Immature natural killer cell (primary cell): ENCODE data around the gene ARSB. TPM values are rescaled to one million over a fixed set of nuclear protein-coding genes. Genes with fewer than 3 reads are reported as not detected.
"Not testable (repeated sequence)": the region's sequence is repeated elsewhere in the genome, so short reads cannot be mapped to it uniquely, and the experiment has no call there.

Experiments
- DNase-seq, 3 donors: peaks; one replicate each; pipeline ENCODE4 v3.0.0; 2022; ENCODE audit warnings: mixed read lengths in 1 of 3
- H3K27ac Mint-ChIP-seq, 6 donors: one replicate each; pipeline ENCODE4 v1.8.0; 2020; ENCODE audit warnings: mixed read lengths in 6 of 6, mild to moderate bottlenecking in 5 of 6, inconsistent platforms in 4 of 6, moderate library complexity in 3 of 6
- H3K27me3 Mint-ChIP-seq, 3 donors: one replicate each; pipeline ENCODE4 v1.8.0; 2020 to 2021; ENCODE audit warnings: low read depth in 3 of 3, mild to moderate bottlenecking in 3 of 3, mixed read lengths in 3 of 3, moderate library complexity in 3 of 3, inconsistent platforms in 1 of 3
- H3K36me3 Mint-ChIP-seq, 3 donors: one replicate each; pipeline ENCODE4 v1.8.0; 2020; ENCODE audit warnings: mixed read lengths in 3 of 3, inconsistent platforms in 2 of 3, mild to moderate bottlenecking in 2 of 3
- H3K4me1 Mint-ChIP-seq, 2 donors: one replicate each; pipeline ENCODE4 v1.8.0; 2020; ENCODE audit warnings: inconsistent platforms in 2 of 2, mild to moderate bottlenecking in 2 of 2, mixed read lengths in 2 of 2, moderate library complexity in 1 of 2
- H3K4me3 Mint-ChIP-seq, 5 donors: one replicate each; pipeline ENCODE4 v1.8.0; 2020; ENCODE audit warnings: mild to moderate bottlenecking in 5 of 5, mixed read lengths in 5 of 5, inconsistent platforms in 3 of 5, moderate library complexity in 3 of 5
- H3K9me3 Mint-ChIP-seq, 6 donors: one replicate each; pipeline ENCODE4 v1.8.0; 2020; ENCODE audit warnings: mild to moderate bottlenecking in 6 of 6, mixed read lengths in 6 of 6, inconsistent platforms in 4 of 6, moderate library complexity in 3 of 6
- polyA plus RNA-seq, 3 donors: library from polyadenylated mRNA; unstranded; fragments of 300-500 nt; fragmentation: Illumina TruSeq; gene quantifications; one replicate each; pipeline ENCODE4 v1.2.3, GENCODE V29; 2021

ARSB gene
- polyA plus RNA-seq, 3 donors from 2014 or later: 5.3 to 11.9 (median 6.2) TPM

GRCh38 chr5:78771260-78772205, 213.6 kb downstream of the ARSB start:
- H3K9me3 Mint-ChIP-seq: peaks cover 0 to 2% (median 0%) of the 10 kb centered on the region in 6 donors
- peaks cover 4 to 8% of the 10 kb centered on the region in 2 donors for H3K4me1 Mint-ChIP-seq
- H3K27me3 Mint-ChIP-seq: peaks cover 0 to 3% (median 2%) of the 10 kb centered on the region in 3 donors
- peak overlapping the region in 2 of 6 donors; percentile 0 to 5 for H3K27ac Mint-ChIP-seq
- H3K4me3 Mint-ChIP-seq: no peak overlapping the region
- no peak for DNase-seq
- peaks cover 4 to 17% (median 4%) of the 10 kb centered on the region in 3 donors for H3K36me3 Mint-ChIP-seq

- H3K27ac Mint-ChIP-seq: no peak overlapping the region
- peaks cover 4 to 15% (median 4%) of the 10 kb centered on the region in 3 donors for H3K36me3 Mint-ChIP-seq
- peaks cover 2 to 5% (median 3%) of the 10 kb centered on the region in 3 donors for H3K27me3 Mint-ChIP-seq
- H3K4me3 Mint-ChIP-seq: no peak overlapping the region
- peaks cover 4 to 8% of the 10 kb centered on the region in 2 donors for H3K4me1 Mint-ChIP-seq
- DNase-seq: no peak
- H3K9me3 Mint-ChIP-seq: peaks cover 0 to 3% (median 0%) of the 10 kb centered on the region in 6 donors
Observed at GRCh38 chr5:78768781-78769380, 216.2 kb downstream of the ARSB start.

- peaks cover 2 to 5% (median 4%) of the 10 kb centered on the region in 3 donors for H3K27me3 Mint-ChIP-seq
- no peak for DNase-seq
- peaks cover 0 to 13% (median 4%) of the 10 kb centered on the region in 3 donors for H3K36me3 Mint-ChIP-seq
- peaks cover 0 to under 1% of the 10 kb centered on the region in 2 donors for H3K4me1 Mint-ChIP-seq
- H3K4me3 Mint-ChIP-seq: no peak overlapping the region
- H3K27ac Mint-ChIP-seq: no peak overlapping the region
- H3K9me3 Mint-ChIP-seq: peaks cover 0 to 2% (median 0%) of the 10 kb centered on the region in 6 donors
Observed at GRCh38 chr5:78766412-78766762, 218.7 kb downstream of the ARSB start.

GRCh38 chr5:78765756-78766411, 219.2 kb downstream of the ARSB start:
- H3K4me1 Mint-ChIP-seq: no peaks in the 10 kb centered on the region
- no peak overlapping the region for H3K4me3 Mint-ChIP-seq
- H3K27me3 Mint-ChIP-seq: peaks cover 2 to 5% (median 4%) of the 10 kb centered on the region in 3 donors
- peaks cover 0 to 13% (median 4%) of the 10 kb centered on the region in 3 donors for H3K36me3 Mint-ChIP-seq
- H3K9me3 Mint-ChIP-seq: peaks cover 0 to 2% (median 0%) of the 10 kb centered on the region in 6 donors
- no peak overlapping the region for H3K27ac Mint-ChIP-seq
- DNase-seq: no peak

- DNase-seq: no peak
- H3K36me3 Mint-ChIP-seq: peaks cover 0 to 13% (median 4%) of the 10 kb centered on the region in 3 donors
- no peak overlapping the region for H3K4me3 Mint-ChIP-seq
- no peaks in the 10 kb centered on the region for H3K4me1 Mint-ChIP-seq
- no peak overlapping the region for H3K27ac Mint-ChIP-seq
- H3K27me3 Mint-ChIP-seq: peaks cover 2 to 5% (median 4%) of the 10 kb centered on the region in 3 donors
- H3K9me3 Mint-ChIP-seq: peaks cover 0 to 2% (median 0%) of the 10 kb centered on the region in 6 donors
Observed at GRCh38 chr5:78765116-78765515, 220.0 kb downstream of the ARSB start.

- Mint-ChIP-seq H3K9me3 (peaks cover 0 to 2% (median 0%) of the 10 kb centered on the region in 6 donors), H3K27me3 (peaks cover 2 to 6% (median 4%) of the 10 kb centered on the region in 3 donors), H3K36me3 (peaks cover 0 to 9% (median 4%) of the 10 kb centered on the region in 3 donors), H3K4me1 (no peaks in the 10 kb centered on the region), H3K27ac (no peak overlapping the region), H3K4me3 (no peak overlapping the region)
- DNase-seq: no peak
Observed at GRCh38 chr5:78763659-78764189, 221.4 kb downstream of the ARSB start.

- H3K9me3 Mint-ChIP-seq, H3K4me3 Mint-ChIP-seq, H3K36me3 Mint-ChIP-seq, H3K4me1 Mint-ChIP-seq, H3K27me3 Mint-ChIP-seq, DNase-seq, H3K27ac Mint-ChIP-seq: not testable (repeated sequence)
Observed at GRCh38 chr5:78762743-78763142, 222.4 kb downstream of the ARSB start.

GRCh38 chr5:78761840-78762239, 223.3 kb downstream of the ARSB start:
- Mint-ChIP-seq H3K4me1 (no peaks in the 10 kb centered on the region), H3K4me3 (no peak overlapping the region)

GRCh38 chr5:78760770-78761169, 224.3 kb downstream of the ARSB start:
- Mint-ChIP-seq H3K4me1 (no peaks in the 10 kb centered on the region), H3K36me3 (peaks cover 0 to 7% (median 0%) of the 10 kb centered on the region in 3 donors), H3K4me3 (no peak overlapping the region), H3K27me3 (peaks cover 4 to 6% (median 5%) of the 10 kb centered on the region in 3 donors), H3K27ac (no peak overlapping the region), H3K9me3 (peaks cover 0 to 2% (median 0%) of the 10 kb centered on the region in 6 donors)
- no peak for DNase-seq

More at GRCh38 chr5:78761840-78762239, 223.3 kb downstream of the ARSB start:
- no peak overlapping the region for H3K27ac Mint-ChIP-seq
- H3K36me3 Mint-ChIP-seq: peaks cover 0 to 9% (median 4%) of the 10 kb centered on the region in 3 donors
- H3K9me3 Mint-ChIP-seq: peaks cover 0 to 2% (median 0%) of the 10 kb centered on the region in 6 donors
- DNase-seq: no peak
- H3K27me3 Mint-ChIP-seq: peaks cover 4 to 6% (median 5%) of the 10 kb centered on the region in 3 donors

GRCh38 chr5:78760366-78760765, 224.7 kb downstream of the ARSB start:
- no peaks in the 10 kb centered on the region for H3K4me1 Mint-ChIP-seq
- no peak overlapping the region for H3K4me3 Mint-ChIP-seq
- H3K27me3 Mint-ChIP-seq: peaks cover 4 to 6% (median 5%) of the 10 kb centered on the region in 3 donors
- no peak overlapping the region for H3K27ac Mint-ChIP-seq
- H3K9me3 Mint-ChIP-seq: peaks cover 0 to 2% (median 0%) of the 10 kb centered on the region in 6 donors
- DNase-seq: no peak
- peaks cover 0 to 6% (median 0%) of the 10 kb centered on the region in 3 donors for H3K36me3 Mint-ChIP-seq

GRCh38 chr5:78758169-78758839, 226.8 kb downstream of the ARSB start:
- no peaks in the 10 kb centered on the region for H3K36me3 Mint-ChIP-seq
- no peaks in the 10 kb centered on the region for H3K4me1 Mint-ChIP-seq
- no peak for DNase-seq
- no peak overlapping the region for H3K27ac Mint-ChIP-seq
- no peak overlapping the region for H3K4me3 Mint-ChIP-seq
- H3K27me3 Mint-ChIP-seq: peaks cover 0 to 5% (median 3%) of the 10 kb centered on the region in 3 donors
- H3K9me3 Mint-ChIP-seq: no peaks in the 10 kb centered on the region

- Mint-ChIP-seq H3K4me1 (no peaks in the 10 kb centered on the region), H3K27ac (no peak overlapping the region), H3K4me3 (no peak overlapping the region), H3K9me3 (no peaks in the 10 kb centered on the region), H3K27me3 (peaks cover 0 to 5% (median 3%) of the 10 kb centered on the region in 3 donors), H3K36me3 (no peaks in the 10 kb centered on the region)
- no peak for DNase-seq
Observed at GRCh38 chr5:78757269-78758053, 227.6 kb downstream of the ARSB start.
